ENCODE results near the gene RBM18.

RBM18 gene

GRCh38 chr9:122297512-122297911 is 32.9 kb upstream of the RBM18 start:
- no peak for DNase-seq (ENCODE audit: low spot score)
- in situ Hi-C loops (cut with MboI; ENCODE audit: low sequenced_read_pairs, unreplicated experiment), result no loop called here
- no peak for TF ChIP-seq CTCF (IDR thresholded peaks at IDR 0.05; ENCODE audit: borderline replicate concordance, control extremely low read depth, extremely low read depth, insufficient read depth, missing control alignments)

- in situ Hi-C loops (cut with MboI; ENCODE audit: low sequenced_read_pairs, unreplicated experiment), result no loop called here
- no peak for DNase-seq (ENCODE audit: low spot score)
- no peak for TF ChIP-seq CTCF (IDR thresholded peaks at IDR 0.05; ENCODE audit: borderline replicate concordance, control extremely low read depth, extremely low read depth, insufficient read depth, missing control alignments)
These were observed 29.9 kb upstream of the RBM18 start for GRCh38 chr9:122294531-122294930.

- no peak for DNase-seq (ENCODE audit: low spot score)
- in situ Hi-C loops (cut with MboI; ENCODE audit: low sequenced_read_pairs, unreplicated experiment), result no loop called here
- TF ChIP-seq CTCF (IDR thresholded peaks at IDR 0.05; ENCODE audit: borderline replicate concordance, control extremely low read depth, extremely low read depth, insufficient read depth, missing control alignments), result no peak
These were observed 26.8 kb upstream of the RBM18 start for GRCh38 chr9:122291458-122291857.

GRCh38 chr9:122287214-122287720 is 22.6 kb upstream of the RBM18 start:
- no peak for DNase-seq (ENCODE audit: low spot score)
- no peak for TF ChIP-seq CTCF (IDR thresholded peaks at IDR 0.05; ENCODE audit: borderline replicate concordance, control extremely low read depth, extremely low read depth, insufficient read depth, missing control alignments)
- in situ Hi-C loops (cut with MboI; ENCODE audit: low sequenced_read_pairs, unreplicated experiment), result no loop called here

- DNase-seq (ENCODE audit: low spot score), result no peak
- in situ Hi-C loops (cut with MboI; ENCODE audit: low sequenced_read_pairs, unreplicated experiment), result no loop called here
- TF ChIP-seq CTCF (IDR thresholded peaks at IDR 0.05; ENCODE audit: borderline replicate concordance, control extremely low read depth, extremely low read depth, insufficient read depth, missing control alignments), result no peak
These were observed 22.1 kb upstream of the RBM18 start for GRCh38 chr9:122286764-122287163.

- no peak for DNase-seq (ENCODE audit: low spot score)
- in situ Hi-C loops (cut with MboI; ENCODE audit: low sequenced_read_pairs, unreplicated experiment), result no loop called here
- TF ChIP-seq CTCF (IDR thresholded peaks at IDR 0.05; ENCODE audit: borderline replicate concordance, control extremely low read depth, extremely low read depth, insufficient read depth, missing control alignments), result no peak
These were observed 16.7 kb upstream of the RBM18 start for GRCh38 chr9:122281368-122281767.

Measured in GM13976 (cell line).